GM23338 (cell line): ENCODE measurements around the gene EXOC3. TPM values are rescaled to one million over a fixed set of nuclear protein-coding genes. Genes with fewer than 3 reads are reported as not detected.

ENCODE experiments used
- ATAC-seq: fragments of 200-7000 bp; cut with Tn5 transposase; 3 replicates; pipeline ENCODE4 v1.9.1; 2020
- DNase-seq: peaks from one replicate; pipeline ENCODE4 v3.0.0-alpha.2; 2015; ENCODE audit warnings: low spot score
- H2AFZ ChIP-seq: fragments of 200-600 bp; sonication (generic); 2 replicates; pipeline ENCODE4 v1.8.0; 2016; ENCODE audit warnings: antibody characterized with exemption, mild to moderate bottlenecking, moderate library complexity
- H3F3A ChIP-seq: fragments of 200-600 bp; sonication (generic); replicated peaks from 2 replicates; pipeline ENCODE4 v1.8.0; 2017; ENCODE audit warnings: antibody characterized with exemption, mixed run types, low read depth
- H3K27ac ChIP-seq: fragments of 200-600 bp; sonication (generic); 2 replicates; pipeline ENCODE4 v1.6.1; 2016; ENCODE audit warnings: low read depth
- H3K27me3 ChIP-seq: fragments of 200-600 bp; sonication (generic); 2 replicates; pipeline ENCODE4 v1.8.0; 2016; ENCODE audit warnings: mild to moderate bottlenecking, mixed run types, moderate library complexity; ENCODE audit not compliant: insufficient read depth
- H3K36me3 ChIP-seq: fragments of 200-600 bp; sonication (generic); 2 replicates; pipeline ENCODE4 v1.8.0; 2016; ENCODE audit warnings: mild to moderate bottlenecking; ENCODE audit not compliant: insufficient read depth
- H3K4me1 ChIP-seq: fragments of 200-600 bp; sonication (generic); 2 replicates; pipeline ENCODE4 v1.8.0; 2016; ENCODE audit warnings: mild to moderate bottlenecking, moderate library complexity; ENCODE audit not compliant: insufficient read depth
- H3K4me2 ChIP-seq: fragments of 200-600 bp; sonication (generic); 2 replicates; pipeline ENCODE4 v1.7.1; 2017; ENCODE audit warnings: mixed run types
- H3K4me3 ChIP-seq: fragments of 200-600 bp; sonication (generic); 2 replicates; pipeline ENCODE4 v1.6.1; 2016; ENCODE audit warnings: mixed run types
- H3K79me2 ChIP-seq: fragments of 200-600 bp; sonication (generic); replicated peaks from 2 replicates; pipeline ENCODE4 v1.8.0; 2017; ENCODE audit warnings: mild to moderate bottlenecking; ENCODE audit not compliant: insufficient read depth
- H3K9me2 ChIP-seq: fragments of 200-600 bp; sonication (generic); 2 replicates; pipeline ENCODE4 v1.8.0; 2017; ENCODE audit not compliant: insufficient read depth
- H4K20me1 ChIP-seq: fragments of 200-600 bp; sonication (generic); replicated peaks from 2 replicates; pipeline ENCODE4 v1.8.0; 2017; ENCODE audit warnings: mild to moderate bottlenecking; ENCODE audit not compliant: insufficient read depth
- H3K27ac Mint-ChIP-seq: 2 replicates; pipeline ENCODE4 v1.8.0; 2020; ENCODE audit warnings: inconsistent platforms, mild to moderate bottlenecking, moderate library complexity, mixed read lengths
- H3K27me3 Mint-ChIP-seq: 3 replicates; pipeline ENCODE4 v1.8.0; 2022; ENCODE audit warnings: low read depth, mild to moderate bottlenecking, moderate library complexity, mixed read lengths, inconsistent platforms; ENCODE audit not compliant: insufficient read depth, poor library complexity
- H3K36me3 Mint-ChIP-seq: 3 replicates; pipeline ENCODE4 v1.8.0; 2021; ENCODE audit warnings: low read depth, mild to moderate bottlenecking, inconsistent platforms, moderate library complexity, mixed read lengths
- H3K4me1 Mint-ChIP-seq: 3 replicates; pipeline ENCODE4 v1.8.0; 2020; ENCODE audit warnings: mild to moderate bottlenecking, inconsistent platforms, mixed read lengths
- H3K4me3 Mint-ChIP-seq: 3 replicates; pipeline ENCODE4 v1.8.0; 2021; ENCODE audit warnings: moderate library complexity, mild to moderate bottlenecking, inconsistent platforms, mixed read lengths
- H3K9me3 Mint-ChIP-seq: 3 replicates; pipeline ENCODE4 v1.8.0; 2020; ENCODE audit warnings: moderate library complexity, mild to moderate bottlenecking, inconsistent platforms, mixed read lengths
- CREB1 ChIP-seq: fragments of 250-450 bp; sonication (Bioruptor Pico); IDR thresholded peaks from 2 replicates; pipeline ENCODE4 v1.5.0; 2020; ENCODE audit warnings: low read depth, mild to moderate bottlenecking, moderate library complexity
- EZH2 ChIP-seq: fragments of 200-600 bp; sonication (generic); IDR thresholded peaks from one replicate; pipeline ENCODE4 v1.8.0; 2017; ENCODE audit warnings: antibody characterized with exemption, mild to moderate bottlenecking, low read depth; ENCODE audit not compliant: unreplicated experiment
- EZH2phosphoT487 ChIP-seq: fragments of 200-600 bp; sonication (generic); IDR thresholded peaks from one replicate; pipeline ENCODE4 v1.8.1; 2018; ENCODE audit warnings: antibody characterized with exemption; ENCODE audit not compliant: unreplicated experiment
- JUNB ChIP-seq: IDR thresholded peaks from one replicate; pipeline ENCODE4 v1.6.1; 2016; ENCODE audit warnings: antibody characterized with exemption; ENCODE audit not compliant: unreplicated experiment
- NANOG ChIP-seq: IDR thresholded peaks from 2 replicates; pipeline ENCODE4 v1.6.1; 2016; ENCODE audit warnings: antibody characterized with exemption, borderline replicate concordance
- POLR2AphosphoS5 ChIP-seq: IDR thresholded peaks from 2 replicates; pipeline ENCODE4 v1.6.1; 2016; ENCODE audit warnings: antibody characterized with exemption, low read depth
- STAT1 ChIP-seq: IDR thresholded peaks from one replicate; pipeline ENCODE4 v1.6.1; 2016; ENCODE audit warnings: antibody characterized with exemption; ENCODE audit not compliant: unreplicated experiment
- ZNF114 ChIP-seq: fragments of 250-450 bp; sonication (Bioruptor Pico); IDR thresholded peaks from 2 replicates; pipeline ENCODE4 v1.5.0; 2020; ENCODE audit warnings: mild to moderate bottlenecking, moderate library complexity
- ZNF331 ChIP-seq: fragments of 250-450 bp; sonication (Bioruptor Pico); IDR thresholded peaks from 2 replicates; pipeline ENCODE4 v1.5.0; 2020; ENCODE audit warnings: low read depth, mild to moderate bottlenecking, moderate library complexity
- polyA plus RNA-seq: library from polyadenylated mRNA; unstranded; fragments of >200 nt; fragmentation: Nextera tagmentation; extraction: Ambion mirVana; gene quantifications from 2 replicates; pipeline ENCODE4 v1.2.1, GENCODE V29; 2016
- total RNA-seq: library from RNA; depleted of rRNA; stranded (reverse); fragments of >200 nt; shearing (Covaris generic); gene quantifications from 2 replicates; pipeline ENCODE4 v1.2.3, GENCODE V29; 2014
- TF ChIP-seq, protein P1 (sequence below), 2 experiments: fragments of 200-600 bp in 1 of 2; sonication (generic) in 1 of 2; conservative IDR thresholded peaks; 2 replicates each; pipeline versions ENCODE4 v1.5.1 to v1.6.1; 2016 to 2017; ENCODE audit warnings: antibody characterized with exemption in 2 of 2, low read depth in 2 of 2, mild to moderate bottlenecking in 2 of 2, moderate library complexity in 1 of 2
- TF ChIP-seq, protein P2 (sequence below): IDR thresholded peaks from 2 replicates; pipeline ENCODE4 v1.6.1; 2016; ENCODE audit warnings: antibody characterized with exemption
- TF ChIP-seq, protein P3 (sequence below): IDR thresholded peaks from one replicate; pipeline ENCODE4 v1.6.1; 2018; ENCODE audit warnings: antibody characterized with exemption; ENCODE audit not compliant: unreplicated experiment
- TF ChIP-seq, protein P4 (sequence below): fragments of 250-450 bp; sonication (Bioruptor Pico); IDR thresholded peaks from 2 replicates; pipeline ENCODE4 v1.5.0; 2020; ENCODE audit warnings: mild to moderate bottlenecking, moderate library complexity

EXOC3 gene
- total and polyA plus RNA-seq, 2 experiments from 2014 or later, result 13.4 to 31.6 TPM

DNA sequence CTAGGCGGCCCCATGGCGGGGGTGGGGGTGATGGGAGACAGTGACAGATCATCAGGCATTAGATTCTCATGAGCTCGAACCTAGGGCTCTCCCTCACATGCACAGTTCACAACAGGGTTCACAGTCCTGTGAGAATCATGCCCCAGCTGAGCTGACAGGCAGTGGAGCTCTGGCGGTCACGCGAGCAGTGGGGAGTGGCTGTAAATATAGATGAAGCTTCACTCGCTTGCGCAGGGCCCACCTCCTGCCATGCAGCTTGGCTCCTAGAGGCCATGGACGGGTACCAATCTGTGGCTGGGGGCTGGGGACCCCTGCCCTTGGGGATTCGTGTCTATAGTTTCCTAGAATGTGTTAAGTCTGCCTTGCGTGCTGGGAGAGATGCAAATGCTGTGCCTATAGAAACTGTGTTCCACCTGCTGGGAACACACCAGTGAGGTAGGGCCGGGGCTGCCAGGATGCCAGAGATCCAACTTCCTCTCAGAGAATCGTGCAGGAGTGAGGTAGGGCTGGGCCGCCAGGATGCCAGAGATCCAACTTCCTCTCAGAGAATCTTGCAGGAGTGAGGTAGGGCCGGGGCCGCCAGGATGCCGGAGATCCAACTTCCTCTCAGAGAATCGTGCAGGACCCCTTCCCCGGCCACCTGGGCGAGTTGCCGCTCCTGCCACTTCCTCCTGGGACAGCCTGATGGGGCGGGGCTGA, 14.1 kb upstream of the EXOC3 start:
- H3K4me3 ChIP-seq, result no peak overlapping the region
- no peaks in the 10 kb centered on the region; the same call in 2 of the 3 replicates for H3K36me3 Mint-ChIP-seq
- peaks cover 8% of the 10 kb centered on the region for H3K9me2 ChIP-seq
- ATAC-seq (no peak), DNase-seq (no peak)
- no peak overlapping the region for H2AFZ ChIP-seq
- TF ChIP-seq, protein P1, sequence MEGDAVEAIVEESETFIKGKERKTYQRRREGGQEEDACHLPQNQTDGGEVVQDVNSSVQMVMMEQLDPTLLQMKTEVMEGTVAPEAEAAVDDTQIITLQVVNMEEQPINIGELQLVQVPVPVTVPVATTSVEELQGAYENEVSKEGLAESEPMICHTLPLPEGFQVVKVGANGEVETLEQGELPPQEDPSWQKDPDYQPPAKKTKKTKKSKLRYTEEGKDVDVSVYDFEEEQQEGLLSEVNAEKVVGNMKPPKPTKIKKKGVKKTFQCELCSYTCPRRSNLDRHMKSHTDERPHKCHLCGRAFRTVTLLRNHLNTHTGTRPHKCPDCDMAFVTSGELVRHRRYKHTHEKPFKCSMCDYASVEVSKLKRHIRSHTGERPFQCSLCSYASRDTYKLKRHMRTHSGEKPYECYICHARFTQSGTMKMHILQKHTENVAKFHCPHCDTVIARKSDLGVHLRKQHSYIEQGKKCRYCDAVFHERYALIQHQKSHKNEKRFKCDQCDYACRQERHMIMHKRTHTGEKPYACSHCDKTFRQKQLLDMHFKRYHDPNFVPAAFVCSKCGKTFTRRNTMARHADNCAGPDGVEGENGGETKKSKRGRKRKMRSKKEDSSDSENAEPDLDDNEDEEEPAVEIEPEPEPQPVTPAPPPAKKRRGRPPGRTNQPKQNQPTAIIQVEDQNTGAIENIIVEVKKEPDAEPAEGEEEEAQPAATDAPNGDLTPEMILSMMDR (conservative IDR thresholded peaks at IDR 0.05; ENCODE audit: low read depth in 2 of 2), result no peak
- TF ChIP-seq, protein P2, sequence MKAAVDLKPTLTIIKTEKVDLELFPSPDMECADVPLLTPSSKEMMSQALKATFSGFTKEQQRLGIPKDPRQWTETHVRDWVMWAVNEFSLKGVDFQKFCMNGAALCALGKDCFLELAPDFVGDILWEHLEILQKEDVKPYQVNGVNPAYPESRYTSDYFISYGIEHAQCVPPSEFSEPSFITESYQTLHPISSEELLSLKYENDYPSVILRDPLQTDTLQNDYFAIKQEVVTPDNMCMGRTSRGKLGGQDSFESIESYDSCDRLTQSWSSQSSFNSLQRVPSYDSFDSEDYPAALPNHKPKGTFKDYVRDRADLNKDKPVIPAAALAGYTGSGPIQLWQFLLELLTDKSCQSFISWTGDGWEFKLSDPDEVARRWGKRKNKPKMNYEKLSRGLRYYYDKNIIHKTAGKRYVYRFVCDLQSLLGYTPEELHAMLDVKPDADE, result no peak
- no peak for TF ChIP-seq JUNB
- TF ChIP-seq, protein P3, sequence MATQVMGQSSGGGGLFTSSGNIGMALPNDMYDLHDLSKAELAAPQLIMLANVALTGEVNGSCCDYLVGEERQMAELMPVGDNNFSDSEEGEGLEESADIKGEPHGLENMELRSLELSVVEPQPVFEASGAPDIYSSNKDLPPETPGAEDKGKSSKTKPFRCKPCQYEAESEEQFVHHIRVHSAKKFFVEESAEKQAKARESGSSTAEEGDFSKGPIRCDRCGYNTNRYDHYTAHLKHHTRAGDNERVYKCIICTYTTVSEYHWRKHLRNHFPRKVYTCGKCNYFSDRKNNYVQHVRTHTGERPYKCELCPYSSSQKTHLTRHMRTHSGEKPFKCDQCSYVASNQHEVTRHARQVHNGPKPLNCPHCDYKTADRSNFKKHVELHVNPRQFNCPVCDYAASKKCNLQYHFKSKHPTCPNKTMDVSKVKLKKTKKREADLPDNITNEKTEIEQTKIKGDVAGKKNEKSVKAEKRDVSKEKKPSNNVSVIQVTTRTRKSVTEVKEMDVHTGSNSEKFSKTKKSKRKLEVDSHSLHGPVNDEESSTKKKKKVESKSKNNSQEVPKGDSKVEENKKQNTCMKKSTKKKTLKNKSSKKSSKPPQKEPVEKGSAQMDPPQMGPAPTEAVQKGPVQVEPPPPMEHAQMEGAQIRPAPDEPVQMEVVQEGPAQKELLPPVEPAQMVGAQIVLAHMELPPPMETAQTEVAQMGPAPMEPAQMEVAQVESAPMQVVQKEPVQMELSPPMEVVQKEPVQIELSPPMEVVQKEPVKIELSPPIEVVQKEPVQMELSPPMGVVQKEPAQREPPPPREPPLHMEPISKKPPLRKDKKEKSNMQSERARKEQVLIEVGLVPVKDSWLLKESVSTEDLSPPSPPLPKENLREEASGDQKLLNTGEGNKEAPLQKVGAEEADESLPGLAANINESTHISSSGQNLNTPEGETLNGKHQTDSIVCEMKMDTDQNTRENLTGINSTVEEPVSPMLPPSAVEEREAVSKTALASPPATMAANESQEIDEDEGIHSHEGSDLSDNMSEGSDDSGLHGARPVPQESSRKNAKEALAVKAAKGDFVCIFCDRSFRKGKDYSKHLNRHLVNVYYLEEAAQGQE, result no peak
- TF ChIP-seq ZNF114, result no peak
- no peak for TF ChIP-seq EZH2
- no peak for TF ChIP-seq NANOG
- TF ChIP-seq CREB1, result no peak
- TF ChIP-seq EZH2phosphoT487, result no peak
- no peak for TF ChIP-seq POLR2AphosphoS5
- no peak for TF ChIP-seq ZNF331
- TF ChIP-seq STAT1, result no peak
- TF ChIP-seq, protein P4, sequence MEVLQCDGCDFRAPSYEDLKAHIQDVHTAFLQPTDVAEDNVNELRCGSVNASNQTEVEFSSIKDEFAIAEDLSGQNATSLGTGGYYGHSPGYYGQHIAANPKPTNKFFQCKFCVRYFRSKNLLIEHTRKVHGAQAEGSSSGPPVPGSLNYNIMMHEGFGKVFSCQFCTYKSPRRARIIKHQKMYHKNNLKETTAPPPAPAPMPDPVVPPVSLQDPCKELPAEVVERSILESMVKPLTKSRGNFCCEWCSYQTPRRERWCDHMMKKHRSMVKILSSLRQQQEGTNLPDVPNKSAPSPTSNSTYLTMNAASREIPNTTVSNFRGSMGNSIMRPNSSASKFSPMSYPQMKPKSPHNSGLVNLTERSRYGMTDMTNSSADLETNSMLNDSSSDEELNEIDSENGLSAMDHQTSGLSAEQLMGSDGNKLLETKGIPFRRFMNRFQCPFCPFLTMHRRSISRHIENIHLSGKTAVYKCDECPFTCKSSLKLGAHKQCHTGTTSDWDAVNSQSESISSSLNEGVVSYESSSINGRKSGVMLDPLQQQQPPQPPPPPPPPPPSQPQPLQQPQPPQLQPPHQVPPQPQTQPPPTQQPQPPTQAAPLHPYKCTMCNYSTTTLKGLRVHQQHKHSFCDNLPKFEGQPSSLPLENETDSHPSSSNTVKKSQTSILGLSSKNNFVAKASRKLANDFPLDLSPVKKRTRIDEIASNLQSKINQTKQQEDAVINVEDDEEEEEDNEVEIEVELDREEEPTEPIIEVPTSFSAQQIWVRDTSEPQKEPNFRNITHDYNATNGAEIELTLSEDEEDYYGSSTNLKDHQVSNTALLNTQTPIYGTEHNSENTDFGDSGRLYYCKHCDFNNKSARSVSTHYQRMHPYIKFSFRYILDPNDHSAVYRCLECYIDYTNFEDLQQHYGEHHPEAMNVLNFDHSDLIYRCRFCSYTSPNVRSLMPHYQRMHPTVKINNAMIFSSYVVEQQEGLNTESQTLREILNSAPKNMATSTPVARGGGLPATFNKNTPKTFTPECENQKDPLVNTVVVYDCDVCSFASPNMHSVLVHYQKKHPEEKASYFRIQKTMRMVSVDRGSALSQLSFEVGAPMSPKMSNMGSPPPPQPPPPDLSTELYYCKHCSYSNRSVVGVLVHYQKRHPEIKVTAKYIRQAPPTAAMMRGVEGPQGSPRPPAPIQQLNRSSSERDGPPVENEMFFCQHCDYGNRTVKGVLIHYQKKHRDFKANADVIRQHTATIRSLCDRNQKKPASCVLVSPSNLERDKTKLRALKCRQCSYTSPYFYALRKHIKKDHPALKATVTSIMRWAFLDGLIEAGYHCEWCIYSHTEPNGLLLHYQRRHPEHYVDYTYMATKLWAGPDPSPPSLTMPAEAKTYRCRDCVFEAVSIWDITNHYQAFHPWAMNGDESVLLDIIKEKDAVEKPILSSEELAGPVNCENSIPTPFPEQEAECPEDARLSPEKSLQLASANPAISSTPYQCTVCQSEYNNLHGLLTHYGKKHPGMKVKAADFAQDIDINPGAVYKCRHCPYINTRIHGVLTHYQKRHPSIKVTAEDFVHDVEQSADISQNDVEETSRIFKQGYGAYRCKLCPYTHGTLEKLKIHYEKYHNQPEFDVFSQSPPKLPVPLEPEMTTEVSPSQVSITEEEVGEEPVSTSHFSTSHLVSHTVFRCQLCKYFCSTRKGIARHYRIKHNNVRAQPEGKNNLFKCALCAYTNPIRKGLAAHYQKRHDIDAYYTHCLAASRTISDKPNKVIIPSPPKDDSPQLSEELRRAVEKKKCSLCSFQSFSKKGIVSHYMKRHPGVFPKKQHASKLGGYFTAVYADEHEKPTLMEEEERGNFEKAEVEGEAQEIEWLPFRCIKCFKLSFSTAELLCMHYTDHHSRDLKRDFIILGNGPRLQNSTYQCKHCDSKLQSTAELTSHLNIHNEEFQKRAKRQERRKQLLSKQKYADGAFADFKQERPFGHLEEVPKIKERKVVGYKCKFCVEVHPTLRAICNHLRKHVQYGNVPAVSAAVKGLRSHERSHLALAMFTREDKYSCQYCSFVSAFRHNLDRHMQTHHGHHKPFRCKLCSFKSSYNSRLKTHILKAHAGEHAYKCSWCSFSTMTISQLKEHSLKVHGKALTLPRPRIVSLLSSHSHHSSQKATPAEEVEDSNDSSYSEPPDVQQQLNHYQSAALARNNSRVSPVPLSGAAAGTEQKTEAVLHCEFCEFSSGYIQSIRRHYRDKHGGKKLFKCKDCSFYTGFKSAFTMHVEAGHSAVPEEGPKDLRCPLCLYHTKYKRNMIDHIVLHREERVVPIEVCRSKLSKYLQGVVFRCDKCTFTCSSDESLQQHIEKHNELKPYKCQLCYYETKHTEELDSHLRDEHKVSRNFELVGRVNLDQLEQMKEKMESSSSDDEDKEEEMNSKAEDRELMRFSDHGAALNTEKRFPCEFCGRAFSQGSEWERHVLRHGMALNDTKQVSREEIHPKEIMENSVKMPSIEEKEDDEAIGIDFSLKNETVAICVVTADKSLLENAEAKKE (CRISPR knock-in tag), result no peak
- no peaks in the 10 kb centered on the region for H3K9me3 Mint-ChIP-seq
- H3K36me3 ChIP-seq, result no peaks in the 10 kb centered on the region
- H3K4me3 Mint-ChIP-seq, result no peak overlapping the region
- H4K20me1 ChIP-seq, result no peaks in the 10 kb centered on the region
- H3K27ac Mint-ChIP-seq, result no peak overlapping the region
- H3F3A ChIP-seq, result no peaks in the 10 kb centered on the region
- H3K4me1 ChIP-seq, result no peaks in the 10 kb centered on the region
- H3K4me1 Mint-ChIP-seq, result peaks cover 5% of the 10 kb centered on the region
- no peaks in the 10 kb centered on the region for H3K27me3 ChIP-seq
- no peak overlapping the region for H3K4me2 ChIP-seq
- peaks cover 5% of the 10 kb centered on the region for H3K27me3 Mint-ChIP-seq
- H3K79me2 ChIP-seq, result no peaks in the 10 kb centered on the region
- H3K27ac ChIP-seq, result no peak overlapping the region
